ENCODE measurements around the gene FIG4.

DNA sequence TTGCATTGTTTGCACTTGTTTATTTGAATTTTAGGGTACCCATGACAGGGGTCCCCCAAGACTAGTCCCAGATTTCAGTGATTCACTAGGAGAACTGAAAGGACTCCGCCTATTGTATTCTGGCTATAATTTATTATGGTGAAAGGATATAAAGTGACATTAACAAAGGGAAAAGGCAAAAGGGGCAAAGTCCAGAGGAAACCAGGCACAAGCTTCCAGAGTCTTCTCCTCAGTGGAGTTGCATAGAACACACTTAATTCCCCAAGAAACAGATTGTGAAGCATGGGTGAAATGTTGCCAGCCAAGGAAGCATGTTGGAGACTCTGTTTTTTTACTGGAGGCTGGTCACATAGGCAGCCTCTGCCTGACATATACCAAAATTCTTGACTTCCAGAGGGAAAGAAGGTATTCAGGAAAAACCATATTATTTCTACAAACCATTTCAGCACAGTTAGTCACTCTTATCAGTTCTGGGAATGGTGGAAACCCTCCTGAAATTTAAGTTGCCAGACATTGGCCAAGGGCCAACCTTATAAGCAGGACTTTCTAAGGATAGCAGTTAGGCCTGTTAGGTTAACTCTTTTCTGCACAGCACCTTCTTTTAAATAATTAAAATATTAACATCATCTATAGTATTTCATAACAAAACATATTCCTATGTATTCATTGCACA lies 71.8 kb downstream of the FIG4 start:
- no peak for TF ChIP-seq CTCF (IDR thresholded peaks at IDR 0.05)
- TF ChIP-seq POLR2A (IDR thresholded peaks at IDR 0.05), result no peak
